Body of pancreas (tissue), 4 donors: ENCODE measurements around the gene GNPNAT1.

Experiments used
- POLR2A ChIP-seq, 3 donors: fragments of 450-650 bp; IDR thresholded peaks; one replicate each; pipeline ENCODE4 v1.6.1; 2016; ENCODE audit warnings: antibody characterized with exemption in 3 of 3, mild to moderate bottlenecking in 2 of 3
- TF ChIP-seq, protein P1 (sequence below), 7 experiments: fragments of 450-650 bp in 4 of 7; fragments of 200-600 bp in 3 of 7; sonication (generic) in 3 of 7; IDR thresholded peaks; one replicate each; pipeline ENCODE4 v1.5.1; 2016 to 2019; ENCODE audit warnings: antibody characterized with exemption in 7 of 7

DNA sequence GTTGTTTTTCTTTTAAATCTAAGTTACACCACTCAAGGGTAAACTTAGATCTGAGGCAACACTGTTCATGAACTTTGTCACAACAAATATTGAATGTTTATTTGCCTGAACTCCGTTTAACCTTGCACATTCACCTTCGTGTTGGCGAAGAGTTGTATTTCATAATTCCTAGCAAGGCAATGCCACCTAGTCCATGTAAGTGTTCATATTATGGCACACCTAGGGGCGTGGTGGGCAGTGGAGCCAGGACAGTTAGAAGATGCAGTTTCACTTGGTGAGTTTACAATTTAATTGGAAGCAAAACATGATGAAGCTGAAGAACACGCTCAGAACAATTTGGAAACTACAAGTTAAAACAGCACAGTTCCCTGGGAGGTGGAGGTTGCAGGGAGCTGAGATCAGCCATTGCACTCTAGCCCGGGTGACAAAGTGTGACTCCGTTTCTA, 30.4 kb upstream of the GNPNAT1 start:
- TF ChIP-seq POLR2A (IDR thresholded peaks at IDR 0.05): no peak
- TF ChIP-seq, protein P1, sequence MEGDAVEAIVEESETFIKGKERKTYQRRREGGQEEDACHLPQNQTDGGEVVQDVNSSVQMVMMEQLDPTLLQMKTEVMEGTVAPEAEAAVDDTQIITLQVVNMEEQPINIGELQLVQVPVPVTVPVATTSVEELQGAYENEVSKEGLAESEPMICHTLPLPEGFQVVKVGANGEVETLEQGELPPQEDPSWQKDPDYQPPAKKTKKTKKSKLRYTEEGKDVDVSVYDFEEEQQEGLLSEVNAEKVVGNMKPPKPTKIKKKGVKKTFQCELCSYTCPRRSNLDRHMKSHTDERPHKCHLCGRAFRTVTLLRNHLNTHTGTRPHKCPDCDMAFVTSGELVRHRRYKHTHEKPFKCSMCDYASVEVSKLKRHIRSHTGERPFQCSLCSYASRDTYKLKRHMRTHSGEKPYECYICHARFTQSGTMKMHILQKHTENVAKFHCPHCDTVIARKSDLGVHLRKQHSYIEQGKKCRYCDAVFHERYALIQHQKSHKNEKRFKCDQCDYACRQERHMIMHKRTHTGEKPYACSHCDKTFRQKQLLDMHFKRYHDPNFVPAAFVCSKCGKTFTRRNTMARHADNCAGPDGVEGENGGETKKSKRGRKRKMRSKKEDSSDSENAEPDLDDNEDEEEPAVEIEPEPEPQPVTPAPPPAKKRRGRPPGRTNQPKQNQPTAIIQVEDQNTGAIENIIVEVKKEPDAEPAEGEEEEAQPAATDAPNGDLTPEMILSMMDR (IDR thresholded peaks at IDR 0.05): no peak
